Pericardium fibroblast (primary cell): ENCODE data around the gene TPM4. TPM values are rescaled to one million over a fixed set of nuclear protein-coding genes. Genes with fewer than 3 reads are reported as not detected.

Experiments used
- total RNA-seq: library from RNA; depleted of rRNA; stranded (reverse); fragments of >200 nt; gene quantifications from 2 replicates; pipeline ENCODE4 v1.2.3, GENCODE V29; 2015

TPM4 gene
- 586 and 1,159 TPM in 2 replicates for total RNA-seq

GRCh38 chr19:16076154-16076957 is at the start of gene TPM4:
TSS of gene TPM4 (plus strand) at chr19:16076495. CDS start at chr19:16076566, 71 bp downstream.

GRCh38 chr19:16111160-16111908 is 35.0 kb downstream of the TPM4 start, which contains the start of gene RAB8A:
TSS of gene RAB8A (plus strand) at chr19:16111889. CDS start at chr19:16111902, 13 bp downstream.

GRCh38 chr19:16143399-16144215 is 67.3 kb downstream of the TPM4 start, which contains the start of gene HSH2D:
TSS of gene HSH2D (plus strand) at chr19:16143685. CDS start at chr19:16148751, 5,066 bp downstream.

Other genes with a start within 250 kb of the TPM4 start
- gene CYP4F2, start 178.4 kb upstream of the TPM4 start, total RNA-seq = not detected in 2 replicates
- not detected in 2 replicates for gene CYP4F11, start 142.0 kb upstream of the TPM4 start, total RNA-seq
- gene OR10H4, start 127.5 kb upstream of the TPM4 start, total RNA-seq = not detected in 2 replicates
- 49.1 and 60.1 TPM in 2 replicates for gene RAB8A, start 35.4 kb downstream of the TPM4 start, total RNA-seq
- not detected in 2 replicates for gene HSH2D, start 67.2 kb downstream of the TPM4 start, total RNA-seq
- not detected in 2 replicates for gene CIB3, start 97.0 kb downstream of the TPM4 start, total RNA-seq
- 93.8 and 99.4 TPM in 2 replicates for gene FAM32A, start 108.9 kb downstream of the TPM4 start, total RNA-seq
- gene AP1M1, start 121.4 kb downstream of the TPM4 start, total RNA-seq = 91.3 and 119 TPM in 2 replicates
- gene KLF2, start 248.3 kb downstream of the TPM4 start, total RNA-seq = 19.6 and 37.2 TPM in 2 replicates